Astrocyte of the hippocampus (primary cell): ENCODE results near the gene RAET1E.
"Not testable (repeated sequence)": the region's sequence is repeated elsewhere in the genome, so short reads cannot be mapped to it uniquely, and the experiment has no call there.

Experiments
- DNase-seq: peaks from one replicate; pipeline ENCODE4 v3.0.0; 2011; ENCODE audit warnings: low read depth, low spot score

RAET1E gene

DNA sequence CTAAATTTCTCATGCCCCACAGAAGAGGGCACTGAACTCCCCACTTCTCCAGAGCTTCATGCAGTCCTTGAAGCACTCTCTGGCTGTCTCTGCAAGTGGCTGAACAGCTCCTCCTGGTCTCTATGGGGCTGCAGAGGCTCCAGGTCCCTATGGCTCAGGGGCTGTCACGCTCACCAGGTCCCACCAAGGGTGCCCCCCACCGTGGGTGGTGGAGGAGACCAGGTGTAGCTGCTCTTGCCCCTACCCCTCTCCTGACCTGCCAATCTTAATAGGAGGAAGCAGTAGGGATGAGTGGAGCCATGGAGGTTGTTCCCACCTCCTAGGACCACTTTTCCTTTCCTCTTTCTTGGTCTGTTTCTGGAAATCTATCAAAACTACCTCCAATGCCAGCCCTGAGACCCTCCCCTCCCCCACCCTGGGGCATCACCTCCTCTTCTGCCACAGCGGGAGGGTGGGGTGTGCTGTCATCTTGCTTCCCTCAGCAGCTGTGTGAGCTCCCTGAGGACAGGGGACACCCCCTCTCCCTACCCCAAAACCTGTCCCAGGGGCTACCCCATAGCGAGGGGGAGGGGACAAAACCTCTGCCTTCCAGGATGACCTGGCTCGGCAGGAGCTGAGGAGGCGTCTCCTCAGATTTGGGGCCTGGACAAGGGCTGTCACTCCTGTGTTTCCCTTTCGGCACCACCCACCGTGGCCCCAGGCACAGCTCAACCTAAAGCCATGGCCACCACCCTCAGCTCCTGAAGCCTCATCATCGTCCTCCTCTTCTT is 12.0 kb upstream of the RAET1E start:
- no peak for DNase-seq

DNA sequence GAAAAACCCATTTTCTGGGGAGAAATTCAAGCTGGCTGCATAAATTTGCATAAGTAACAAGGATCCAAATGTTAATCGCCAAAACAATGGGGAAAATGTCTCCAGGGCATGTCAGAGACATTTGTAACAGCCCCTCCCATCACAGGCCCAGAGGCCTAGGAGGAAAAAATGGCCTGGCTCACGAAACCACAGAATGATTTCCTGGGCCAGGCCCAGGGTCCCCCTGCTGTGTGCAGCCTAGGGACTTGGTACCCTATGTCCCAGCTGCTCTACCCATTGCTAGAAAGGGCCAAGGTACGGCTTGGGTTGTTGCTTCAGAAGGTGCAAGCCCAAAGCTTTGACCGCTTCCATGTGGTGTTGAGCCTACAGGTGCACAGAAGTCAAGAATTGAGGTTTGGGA is 10.6 kb upstream of the RAET1E start:
- DNase-seq = not testable (repeated sequence)

DNA sequence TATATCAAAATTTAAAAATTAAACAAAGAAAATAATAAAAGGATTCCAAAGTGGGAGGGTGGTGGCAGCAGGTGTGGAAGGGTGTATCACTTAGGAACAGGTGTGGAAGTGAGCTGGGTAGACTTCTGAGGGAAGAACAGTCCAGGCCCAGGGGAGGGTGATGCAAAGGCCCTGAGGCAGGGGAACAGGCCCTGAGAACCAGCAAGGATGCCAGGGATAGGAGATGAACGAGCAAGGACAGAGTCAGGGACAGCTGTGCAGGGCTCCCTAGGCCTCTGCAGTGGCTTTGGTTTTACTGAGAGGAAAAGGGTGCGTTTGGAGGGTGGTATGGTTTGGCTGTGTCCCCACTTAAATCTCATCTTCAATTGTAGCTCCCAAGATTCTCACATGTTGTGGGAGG is 9.4 kb upstream of the RAET1E start:
- no peak for DNase-seq

DNA sequence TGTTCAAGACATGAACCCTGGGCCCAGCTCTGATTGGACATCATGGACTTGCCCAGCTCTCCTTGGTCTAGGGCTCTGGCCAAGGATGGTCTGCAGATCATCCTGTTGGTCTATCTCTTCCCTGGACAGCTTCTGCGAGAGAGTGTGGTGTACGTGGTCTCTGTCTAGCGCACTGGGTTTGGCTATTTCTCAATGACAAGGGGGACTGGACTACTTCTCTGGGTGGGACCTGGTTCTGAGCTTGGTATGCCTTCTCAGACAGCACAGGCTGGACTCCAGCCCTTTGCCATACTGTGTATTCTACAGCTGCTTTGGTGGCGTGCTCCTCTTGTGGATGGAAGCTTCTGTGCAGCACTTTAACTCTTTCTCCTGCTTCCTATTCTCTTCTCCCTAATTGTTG is 8.5 kb upstream of the RAET1E start:
- no peak for DNase-seq

DNA sequence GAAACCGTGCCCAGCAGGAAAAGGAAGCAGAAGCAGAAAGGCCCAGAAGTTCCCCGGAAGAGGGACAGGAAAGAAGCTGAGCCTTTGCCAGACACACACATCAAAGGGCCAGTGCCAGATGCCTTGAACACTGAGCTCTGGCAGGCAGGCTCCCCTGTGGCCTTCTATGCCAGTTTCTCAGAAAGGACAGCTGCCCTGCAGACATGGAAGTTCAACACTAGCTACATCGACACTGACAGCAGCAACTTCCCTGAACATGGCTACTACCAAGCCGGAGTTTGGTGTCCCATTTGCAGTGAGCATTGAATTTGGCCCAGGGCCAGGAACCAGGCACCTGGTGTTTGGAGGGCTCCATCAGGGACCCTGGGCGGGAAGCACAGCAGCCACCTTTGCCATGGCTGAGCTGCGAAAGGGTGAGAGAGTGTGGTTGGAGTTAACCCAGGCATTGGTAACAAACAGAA is 8.0 kb upstream of the RAET1E start:
- no peak for DNase-seq

DNA sequence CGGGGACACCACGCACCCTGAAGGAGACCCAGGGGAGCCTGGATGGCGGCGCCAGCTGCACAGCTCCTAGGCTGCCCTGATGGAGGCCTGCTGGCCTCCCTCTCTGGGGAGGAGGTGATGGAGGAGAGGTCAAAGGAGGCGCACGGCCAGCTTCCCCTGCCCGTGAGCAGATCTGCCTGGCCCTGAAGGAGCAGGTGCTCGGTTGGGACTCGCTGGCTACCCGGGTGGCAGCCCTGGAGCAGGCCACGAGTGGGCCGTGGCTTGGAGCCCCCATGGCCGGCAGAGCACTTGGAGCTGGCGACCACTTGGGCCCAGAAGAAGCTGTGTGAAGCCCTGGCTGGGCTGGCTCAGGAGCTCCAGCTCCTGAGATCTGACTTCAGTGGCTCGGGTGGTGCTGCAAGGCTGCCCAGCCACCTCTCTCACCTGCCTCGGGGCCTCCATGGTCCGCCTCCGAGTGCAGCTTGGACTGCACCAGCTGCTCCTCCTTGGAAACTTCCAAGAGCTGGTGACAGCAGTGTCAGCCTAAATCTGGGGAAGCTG is 7.5 kb upstream of the RAET1E start:
- no peak for DNase-seq

DNA sequence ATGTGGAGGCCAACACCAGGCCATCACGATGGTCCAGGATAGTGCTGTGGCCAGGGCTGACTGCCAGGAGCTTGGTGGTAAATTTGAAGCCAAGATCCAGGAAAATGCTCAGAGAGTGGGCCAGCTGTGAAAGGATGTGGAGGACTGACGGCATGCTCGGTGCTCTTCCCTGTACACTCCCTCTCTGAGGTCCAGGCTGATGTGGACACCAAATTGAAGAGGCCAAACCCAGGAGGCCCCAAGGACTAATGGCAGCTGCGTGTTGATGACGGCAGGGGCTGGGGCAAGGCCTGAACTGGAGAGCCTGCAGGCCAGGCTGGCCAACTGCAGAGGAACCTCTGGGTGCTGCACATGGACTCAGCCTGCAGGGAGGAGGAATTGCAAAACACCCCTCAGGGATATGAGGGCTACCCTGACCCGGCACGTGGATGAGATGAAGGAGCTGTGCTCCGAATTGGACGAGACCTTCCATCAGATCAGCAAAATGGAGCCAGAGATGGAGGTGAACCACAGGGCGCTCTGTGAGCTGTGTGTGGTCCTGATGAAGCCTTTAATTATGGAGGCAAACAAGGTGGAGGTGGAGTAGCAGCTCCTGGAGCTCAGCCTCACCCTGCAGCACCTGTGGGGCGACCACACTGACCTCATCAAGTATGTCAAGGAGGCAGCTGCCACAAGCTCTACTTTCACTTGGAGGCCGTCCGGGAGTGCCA is 6.9 kb upstream of the RAET1E start:
- DNase-seq = no peak

DNA sequence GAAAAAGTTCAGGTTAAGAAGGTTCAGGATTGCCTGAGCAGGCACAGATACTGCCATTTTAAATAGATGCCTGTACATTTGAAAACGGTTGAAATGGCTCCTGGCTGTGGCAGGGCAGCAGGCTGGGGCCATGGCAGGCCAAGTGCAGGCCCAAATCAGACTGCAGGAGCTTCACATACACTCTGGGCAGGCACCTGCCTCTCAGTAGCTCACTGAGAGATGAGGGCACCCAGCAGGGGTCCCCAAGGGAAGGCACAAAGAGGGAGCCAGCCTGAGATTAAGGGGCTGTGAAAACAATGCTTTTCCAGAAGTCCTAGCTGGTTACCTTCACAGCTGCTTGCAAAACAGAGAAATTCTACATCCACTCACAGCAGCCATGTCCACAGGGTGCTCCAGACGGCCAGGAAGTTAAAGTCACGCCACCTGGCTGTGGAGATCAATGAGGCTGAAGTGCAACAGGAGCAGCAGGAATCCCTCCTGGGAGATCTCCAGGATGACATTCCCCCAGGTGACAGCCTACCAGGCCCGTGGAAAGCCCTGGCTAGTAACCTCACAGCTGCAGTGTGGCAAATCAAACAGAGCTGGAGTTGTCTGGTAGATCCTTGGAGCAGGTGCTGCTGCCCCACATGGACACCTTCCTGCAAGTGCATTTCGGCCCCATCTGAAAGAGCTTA is 6.2 kb upstream of the RAET1E start:
- no peak for DNase-seq

DNA sequence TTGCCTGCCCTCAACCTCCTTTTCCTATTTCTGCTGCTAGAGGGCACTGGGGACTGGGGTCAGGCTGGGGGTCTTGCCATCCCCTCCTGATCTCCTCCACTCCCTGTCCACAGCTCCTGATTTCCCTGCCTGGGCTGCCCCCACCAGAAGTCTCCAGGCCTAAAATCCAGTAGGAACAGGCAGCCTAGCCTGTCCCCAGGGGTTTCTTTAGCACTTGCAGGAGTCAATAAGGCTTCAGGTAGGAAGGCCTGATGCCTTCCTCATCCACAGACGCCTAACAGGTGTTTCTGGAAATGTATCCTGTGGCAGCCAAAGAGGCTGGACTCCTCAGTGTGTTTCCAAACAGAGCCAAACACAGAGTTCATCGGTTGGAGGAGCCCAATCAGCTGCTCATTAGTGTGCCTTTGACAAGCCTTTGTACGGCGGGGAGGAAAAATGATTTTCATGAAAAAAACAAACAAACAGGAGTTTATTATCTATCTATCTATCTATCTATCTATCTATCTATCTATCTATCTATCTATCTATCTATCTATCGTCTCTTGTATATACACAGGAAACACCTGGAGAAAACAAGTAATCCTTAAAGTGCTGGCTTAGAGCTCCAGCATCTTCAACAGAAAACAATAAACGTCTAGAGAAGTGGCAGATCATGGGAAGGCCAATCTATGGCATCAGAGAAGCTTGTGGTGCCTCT is 3.7 kb upstream of the RAET1E start:
- no peak for DNase-seq

DNA sequence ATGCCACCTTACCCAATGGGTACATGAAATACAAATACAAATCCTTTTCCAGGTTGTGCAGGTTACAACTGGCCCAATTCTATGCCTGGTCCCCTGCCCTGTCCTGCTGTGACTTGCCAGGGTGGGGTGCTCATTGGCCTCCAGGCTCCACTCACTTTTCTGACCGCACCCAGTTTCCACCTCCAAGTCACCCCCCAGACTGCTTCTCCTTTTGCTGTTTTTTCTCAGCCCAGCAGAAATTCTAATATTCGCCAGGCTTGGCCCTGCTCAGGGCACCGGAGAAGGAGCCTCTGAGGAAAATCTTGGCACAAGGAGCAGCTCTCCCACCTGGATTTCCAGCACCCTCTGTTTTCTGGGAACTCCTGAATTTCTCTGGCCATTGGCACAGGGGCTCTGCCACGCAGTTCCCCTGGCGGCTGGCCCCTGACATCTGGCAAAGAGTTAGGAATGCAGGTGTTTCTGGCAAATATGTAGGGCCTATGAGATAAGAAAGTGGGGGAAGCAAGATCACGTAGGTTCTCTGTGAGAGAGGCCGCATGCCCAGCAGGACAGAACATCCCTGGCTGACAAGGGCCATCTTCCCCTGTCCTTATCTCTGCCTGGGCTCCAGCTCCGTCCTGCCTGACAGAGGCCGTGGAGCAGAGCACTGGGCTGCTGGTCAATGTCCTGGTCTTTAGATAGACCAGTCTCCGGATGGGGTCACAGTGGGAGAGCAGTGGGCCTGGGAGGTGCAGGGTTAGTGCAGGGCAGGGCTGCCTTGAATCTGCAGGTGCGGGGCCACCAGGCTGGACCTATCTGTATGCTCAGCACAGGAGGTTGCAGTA is 2.9 kb upstream of the RAET1E start:
- DNase-seq = no peak

DNA sequence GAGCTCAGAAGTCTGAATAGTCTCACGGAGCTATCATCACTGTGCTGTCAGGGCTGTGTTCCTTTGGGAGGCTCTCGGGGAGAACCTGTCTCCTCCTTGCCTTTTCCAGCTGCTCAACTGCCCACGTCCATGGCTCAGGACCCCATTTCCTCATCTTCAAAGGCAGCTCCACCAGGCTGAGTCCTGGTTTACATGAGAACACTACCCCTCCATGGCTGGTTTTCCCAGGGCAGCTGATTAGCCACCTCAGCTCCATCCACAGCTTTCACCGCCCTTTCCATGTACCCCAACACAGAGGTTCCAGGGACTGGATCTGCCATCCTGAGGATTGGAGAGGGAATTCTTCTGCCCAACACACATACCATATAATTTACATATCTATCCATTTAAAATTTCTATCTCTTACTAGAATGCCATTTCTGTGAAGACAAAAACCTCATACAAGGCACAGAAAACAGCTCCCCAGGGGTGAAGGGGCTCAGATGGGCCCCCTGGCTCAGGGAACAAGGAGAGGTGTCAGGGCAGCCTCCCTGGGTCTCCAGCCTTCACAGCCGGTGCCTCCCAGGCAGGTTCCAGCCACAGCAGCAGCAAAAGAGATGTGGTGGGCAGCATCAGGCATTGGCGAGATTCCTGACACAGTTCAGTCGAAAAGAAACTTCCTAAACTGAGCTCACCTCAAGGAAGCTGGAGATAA is 2.2 kb upstream of the RAET1E start:
- no peak for DNase-seq

DNA sequence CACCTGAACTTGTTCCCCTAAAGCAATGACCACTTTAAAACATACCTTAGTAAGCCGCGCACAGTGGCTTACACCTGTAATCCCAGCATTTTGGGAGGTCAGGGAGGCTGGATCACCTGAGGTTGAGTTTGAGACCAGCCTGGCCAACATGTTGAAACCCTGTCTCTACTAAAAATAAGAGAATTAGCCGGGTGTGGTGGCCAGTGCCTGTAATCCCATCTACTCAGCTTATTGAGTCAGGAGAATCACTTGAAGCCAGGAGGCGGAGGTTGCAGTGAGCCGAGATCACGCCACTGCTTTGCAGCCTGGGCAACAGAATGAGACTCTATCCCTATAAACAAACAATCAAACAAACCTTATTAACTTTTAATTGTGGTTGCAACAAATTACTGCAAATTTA is 1.6 kb upstream of the RAET1E start:
- no peak for DNase-seq

DNA sequence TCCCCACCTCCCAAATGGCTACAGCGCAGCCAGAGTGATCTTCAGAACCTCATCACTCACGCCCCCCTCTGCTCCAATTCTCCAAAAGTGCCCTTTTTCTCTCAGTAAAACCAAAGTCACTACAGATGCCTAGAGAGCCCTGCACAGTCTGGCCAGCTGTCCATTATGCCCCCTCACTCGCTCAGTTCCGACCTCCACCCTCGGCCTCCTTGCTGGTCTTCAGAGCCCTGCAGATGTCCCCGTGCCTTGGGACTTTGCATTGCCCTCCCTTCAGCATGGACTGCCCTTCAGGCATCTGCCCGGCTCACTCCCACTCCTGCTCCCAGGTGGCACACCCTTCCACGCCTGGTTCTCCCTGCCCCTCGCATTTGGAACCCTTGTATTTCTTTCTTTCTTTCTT is 1.1 kb upstream of the RAET1E start:
- DNase-seq = no peak

DNA sequence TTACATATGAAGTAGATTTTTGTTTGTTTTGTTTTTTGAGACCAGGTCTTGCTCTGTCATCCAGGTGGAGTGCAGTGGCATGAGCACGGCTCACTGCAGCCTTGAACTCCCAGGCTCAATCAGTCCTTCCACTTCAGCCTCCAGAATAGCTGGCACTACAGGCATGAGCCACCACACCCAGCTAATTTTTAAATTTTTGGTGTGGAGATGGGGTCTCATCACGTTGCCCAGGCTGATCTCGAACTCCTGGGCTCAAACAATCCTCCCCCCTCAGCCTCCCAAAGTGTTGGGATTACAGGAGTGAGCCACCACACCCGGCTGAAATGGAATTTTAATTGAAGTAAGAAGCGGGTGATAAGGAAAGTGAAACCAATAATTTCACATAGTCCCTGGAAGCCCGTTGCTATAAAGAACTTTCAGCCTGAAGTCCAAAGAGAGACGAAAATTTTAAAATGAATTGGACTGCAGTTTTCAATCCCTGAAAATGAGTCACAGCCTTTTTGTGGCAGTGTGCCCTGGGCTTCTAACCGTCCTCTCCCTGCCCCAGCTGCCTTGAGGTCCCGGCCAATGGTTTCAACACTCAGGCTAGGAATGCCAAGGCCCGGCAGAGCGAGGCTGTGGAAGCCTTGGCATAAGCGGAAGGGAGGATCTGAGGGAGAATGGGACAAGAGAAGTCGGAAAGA is 757 bp downstream of the RAET1E start:
- DNase-seq = peak; percentile 94

DNA sequence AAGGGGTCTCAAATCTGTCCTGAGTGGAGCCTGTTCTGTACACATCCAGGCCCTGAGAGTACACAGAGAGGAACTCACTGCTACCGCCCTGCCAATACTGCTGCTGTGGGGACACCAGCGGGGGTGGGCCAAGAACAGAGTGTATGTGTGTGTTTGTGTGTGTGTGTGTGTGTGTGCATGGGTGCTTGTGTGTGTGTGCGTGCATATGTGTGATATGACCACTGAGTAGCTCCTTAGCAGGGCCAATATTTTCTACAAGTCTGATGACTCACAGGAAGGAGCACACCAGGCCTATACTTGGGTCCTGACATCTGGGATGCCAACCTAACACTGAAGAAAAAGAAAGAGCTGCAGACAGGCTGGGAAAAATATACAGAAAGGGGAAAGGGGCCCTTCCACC is 1.4 kb downstream of the RAET1E start:
- no peak for DNase-seq

DNA sequence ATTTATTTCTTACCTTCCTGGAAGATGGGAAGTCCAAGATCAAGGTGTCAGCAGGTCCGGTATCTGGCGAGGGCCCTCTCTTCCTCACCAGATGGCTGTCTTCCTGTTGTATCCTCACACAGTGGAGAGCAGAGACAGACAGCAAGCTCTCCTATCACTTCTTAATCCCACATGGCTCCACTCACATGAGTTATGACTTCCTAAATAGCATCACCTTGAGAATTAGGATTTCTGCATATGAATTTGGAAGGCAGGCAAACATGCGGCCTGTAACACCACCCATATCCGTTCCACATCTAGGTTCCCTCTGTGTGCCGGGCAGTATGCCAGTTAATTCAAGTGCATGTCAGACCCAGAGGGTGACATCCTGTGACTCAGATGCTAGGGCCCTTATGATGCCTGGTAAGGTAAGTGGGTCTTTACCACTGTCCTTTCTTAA is 2.1 kb downstream of the RAET1E start:
- DNase-seq = peak; percentile 43

DNA sequence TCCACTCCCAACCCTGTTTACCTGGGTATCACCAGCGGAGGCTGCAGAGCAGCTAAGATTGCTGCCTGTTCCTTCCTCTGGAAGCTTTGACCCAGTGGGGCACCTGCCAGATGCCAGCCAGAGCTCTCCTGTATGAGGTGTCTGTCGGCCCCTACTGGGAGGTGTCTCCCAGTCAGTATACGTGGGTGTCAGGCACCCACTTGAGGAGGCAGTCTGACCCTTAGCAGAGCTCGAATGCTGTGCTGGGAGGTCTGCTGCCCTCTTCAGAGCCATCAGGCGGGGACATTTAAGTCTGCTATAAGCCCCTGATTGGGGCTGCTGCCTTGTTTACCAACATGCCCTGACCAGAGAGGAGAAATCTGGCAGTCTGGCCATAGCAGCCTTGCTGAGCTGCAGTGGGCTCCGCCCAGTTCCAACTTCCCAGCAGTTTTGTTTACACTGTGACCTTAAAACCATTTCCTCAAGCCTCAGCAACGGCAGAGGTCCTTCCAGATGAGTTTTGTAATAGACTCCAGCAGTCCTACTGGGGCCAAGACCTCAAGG is 2.8 kb downstream of the RAET1E start:
- no peak for DNase-seq

DNA sequence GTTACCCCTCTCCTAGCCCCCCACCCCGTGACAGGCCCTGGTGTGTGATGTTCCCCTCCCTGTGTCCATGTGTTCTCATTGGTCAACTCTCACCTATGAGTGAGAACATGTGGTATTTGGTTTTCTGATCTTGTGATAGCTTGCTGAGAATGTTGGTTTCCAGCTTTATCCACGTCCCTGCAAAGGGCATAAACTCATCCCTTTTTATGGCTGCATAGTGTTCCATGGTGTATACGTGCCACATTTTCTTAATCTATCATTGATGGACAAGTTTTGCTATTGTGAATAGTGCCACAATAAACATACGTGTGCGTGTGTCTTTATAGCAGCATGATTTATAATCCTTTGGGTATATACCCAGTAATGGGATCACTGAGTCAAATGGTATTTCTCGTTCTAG is 6.0 kb downstream of the RAET1E start:
- not testable (repeated sequence) for DNase-seq

DNA sequence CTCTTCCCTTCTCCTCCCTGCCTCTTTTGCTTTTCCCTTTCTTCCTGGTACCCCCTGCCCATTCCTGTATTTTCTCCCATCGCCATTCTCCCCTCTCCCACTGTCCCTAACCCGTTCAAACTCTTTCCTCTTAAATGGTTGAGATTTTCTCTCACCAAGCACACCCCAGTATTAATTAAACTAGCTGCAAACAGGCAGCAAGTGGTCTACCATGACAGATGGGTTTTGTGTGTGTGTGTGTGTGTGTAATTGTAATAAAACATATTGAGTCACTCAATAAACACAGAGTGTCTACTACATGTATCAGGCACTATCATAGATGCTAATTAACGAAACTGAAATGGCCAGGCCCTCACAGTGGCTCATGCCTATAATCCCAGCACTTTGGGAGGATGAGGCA is 6.7 kb downstream of the RAET1E start:
- DNase-seq = no peak
